MCF 10A (cell line): ENCODE results near the gene CABLES2. TPM values are rescaled to one million over a fixed set of nuclear protein-coding genes. Genes with fewer than 3 reads are reported as not detected.

Experiments used
- BruUV-seq: library from RNA; stranded (reverse); fragments of 400-500 nt; replicated peaks from 2 replicates; lab custom pipeline; 2021; lab: Mats Ljungman, UMichigan
- CTCF ChIA-PET: fragments of 300-600 bp; sonication (Branson Sonifier 250); formaldehyde crosslinking; extraction: SDS; loops from one replicate; lab custom pipeline; 2021; ENCODE audit warnings: antibody characterized with exemption, inconsistent platforms; lab: Yijun Ruan, JAX
- POLR2A ChIA-PET: fragments of 300-600, 350-650 bp; sonication (Branson Sonifier 250); formaldehyde crosslinking; extraction: SDS; loops from one replicate; lab custom pipeline; 2020; ENCODE audit warnings: antibody characterized with exemption, inconsistent platforms; lab: Yijun Ruan, JAX
- DNase-seq: peaks from one replicate; pipeline ENCODE4 v3.0.0-alpha.2; 2018; ENCODE audit not compliant: unreplicated experiment
- H3K27ac Mint-ChIP-seq: one replicate; pipeline ENCODE4 v1.8.0; 2022; ENCODE audit warnings: mild to moderate bottlenecking, low read depth, mixed read lengths; ENCODE audit not compliant: unreplicated experiment
- H3K27me3 Mint-ChIP-seq: one replicate; pipeline ENCODE4 v1.8.0; 2022; ENCODE audit warnings: mixed read lengths; ENCODE audit not compliant: insufficient read depth, unreplicated experiment
- H3K36me3 Mint-ChIP-seq: one replicate; pipeline ENCODE4 v1.8.0; 2022; ENCODE audit warnings: mild to moderate bottlenecking, moderate library complexity, mixed read lengths; ENCODE audit not compliant: insufficient read depth, unreplicated experiment
- H3K4me1 Mint-ChIP-seq: one replicate; pipeline ENCODE4 v1.8.0; 2022; ENCODE audit warnings: mixed read lengths; ENCODE audit not compliant: insufficient read depth, unreplicated experiment
- H3K4me3 Mint-ChIP-seq: one replicate; pipeline ENCODE4 v1.8.0; 2022; ENCODE audit warnings: mild to moderate bottlenecking, moderate library complexity, mixed read lengths; ENCODE audit not compliant: unreplicated experiment
- H3K9me3 Mint-ChIP-seq: one replicate; pipeline ENCODE4 v1.8.0; 2022; ENCODE audit warnings: mixed read lengths; ENCODE audit not compliant: unreplicated experiment
- intact Hi-C: fragments of 100-400 bp; cut with micrococcal nuclease; formaldehyde crosslinking; loops from 2 replicates; pipeline ENCODE4 v1.14.1; 2022
- total RNA-seq: library from RNA; stranded (reverse); gene quantifications from 2 replicates; pipeline ENCODE4 v1.2.3, GENCODE V29; 2022
- TF ChIP-seq, protein P1 (sequence below): fragments of 200-600 bp; IDR thresholded peaks from one replicate; pipeline ENCODE4 v1.8.0; 2022; ENCODE audit warnings: antibody characterized with exemption, mild to moderate bottlenecking; ENCODE audit not compliant: unreplicated experiment

The CABLES2 gene
- total RNA-seq, 1 experiment from 2014 or later: 1.5 TPM

DNA sequence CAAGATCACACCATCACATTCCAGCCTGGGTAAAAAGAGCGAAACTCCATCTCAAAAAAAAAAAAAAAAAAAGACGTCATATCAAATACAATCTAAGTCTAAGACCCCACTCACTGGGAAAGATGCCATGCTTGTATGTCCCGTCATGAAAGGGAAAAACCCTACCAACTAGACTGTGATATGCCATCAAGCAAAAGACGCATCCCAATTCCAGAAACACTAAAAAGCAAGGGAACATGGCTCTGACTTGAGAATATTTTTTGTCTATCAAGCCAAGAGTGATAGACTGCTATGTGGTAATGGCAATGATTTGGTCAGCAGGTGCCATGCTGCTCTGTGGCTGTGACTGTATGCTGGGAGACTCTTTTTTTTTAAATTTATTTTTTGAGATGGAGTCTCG, 63.0 kb downstream of the CABLES2 start:
- H3K9me3 Mint-ChIP-seq: peaks cover 8% of the 10 kb centered on the region
- no peaks in the 10 kb centered on the region for H3K27me3 Mint-ChIP-seq
- BruUV-seq: no TSS peak
- H3K36me3 Mint-ChIP-seq: peaks cover 94% of the 10 kb centered on the region
- TF ChIP-seq, protein P1, sequence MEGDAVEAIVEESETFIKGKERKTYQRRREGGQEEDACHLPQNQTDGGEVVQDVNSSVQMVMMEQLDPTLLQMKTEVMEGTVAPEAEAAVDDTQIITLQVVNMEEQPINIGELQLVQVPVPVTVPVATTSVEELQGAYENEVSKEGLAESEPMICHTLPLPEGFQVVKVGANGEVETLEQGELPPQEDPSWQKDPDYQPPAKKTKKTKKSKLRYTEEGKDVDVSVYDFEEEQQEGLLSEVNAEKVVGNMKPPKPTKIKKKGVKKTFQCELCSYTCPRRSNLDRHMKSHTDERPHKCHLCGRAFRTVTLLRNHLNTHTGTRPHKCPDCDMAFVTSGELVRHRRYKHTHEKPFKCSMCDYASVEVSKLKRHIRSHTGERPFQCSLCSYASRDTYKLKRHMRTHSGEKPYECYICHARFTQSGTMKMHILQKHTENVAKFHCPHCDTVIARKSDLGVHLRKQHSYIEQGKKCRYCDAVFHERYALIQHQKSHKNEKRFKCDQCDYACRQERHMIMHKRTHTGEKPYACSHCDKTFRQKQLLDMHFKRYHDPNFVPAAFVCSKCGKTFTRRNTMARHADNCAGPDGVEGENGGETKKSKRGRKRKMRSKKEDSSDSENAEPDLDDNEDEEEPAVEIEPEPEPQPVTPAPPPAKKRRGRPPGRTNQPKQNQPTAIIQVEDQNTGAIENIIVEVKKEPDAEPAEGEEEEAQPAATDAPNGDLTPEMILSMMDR: no peak
- intact Hi-C loops: no loop called here
- H3K27ac Mint-ChIP-seq: no peak overlapping the region
- DNase-seq: no peak
- ChIA-PET POLR2A (interaction anchor here (0.6 to 3.3 kb wide), 5 partner anchors 11 to 34 kb away, joined by 3 to 13 read pairs (median 5); no protein-coding TSS in a partner anchor), CTCF (interaction anchor here (0.9 to 2.8 kb wide), 5 partner anchors 19 to 42 kb away, joined by 4 to 13 read pairs (median 5); no protein-coding TSS in a partner anchor)
- H3K4me1 Mint-ChIP-seq: no peaks in the 10 kb centered on the region
- no peak overlapping the region for H3K4me3 Mint-ChIP-seq

- peaks cover 94% of the 10 kb centered on the region for H3K36me3 Mint-ChIP-seq
- ChIA-PET CTCF (interaction anchor here (1.0 to 2.8 kb wide), 2 partner anchors 23 to 40 kb away, joined by 4 to 13 read pairs; no protein-coding TSS in a partner anchor), POLR2A (interaction anchor here (1.2 to 3.3 kb wide), 3 partner anchors 18 to 26 kb away, joined by 3 to 13 read pairs (median 5); no protein-coding TSS in a partner anchor)
- no peak overlapping the region for H3K27ac Mint-ChIP-seq
- H3K27me3 Mint-ChIP-seq: no peaks in the 10 kb centered on the region
- no peaks in the 10 kb centered on the region for H3K9me3 Mint-ChIP-seq
- no peak for DNase-seq
- TF ChIP-seq, protein P1: no peak
- intact Hi-C loops: no loop called here
- H3K4me1 Mint-ChIP-seq: no peaks in the 10 kb centered on the region
- H3K4me3 Mint-ChIP-seq: no peak overlapping the region
- BruUV-seq: no TSS peak
Observed at GRCh38 chr20:62342910-62343309, 64.2 kb downstream of the CABLES2 start.

GRCh38 chr20:62339647-62340062, 67.4 kb downstream of the CABLES2 start:
- CTCF ChIA-PET: interaction anchor here (0.6 to 1.1 kb wide), 3 partner anchors 11 to 81 kb away, joined by 3 read pairs; no protein-coding TSS in a partner anchor
- Mint-ChIP-seq H3K36me3 (peaks cover 97% of the 10 kb centered on the region), H3K4me1 (no peaks in the 10 kb centered on the region), H3K4me3 (no peak overlapping the region), H3K9me3 (no peaks in the 10 kb centered on the region), H3K27me3 (no peaks in the 10 kb centered on the region), H3K27ac (no peak overlapping the region)
- no peak for DNase-seq
- no TSS peak for BruUV-seq
- TF ChIP-seq, protein P1: no peak
- intact Hi-C loops: no loop called here
- POLR2A ChIA-PET: interaction anchor here (0.6 to 4.2 kb wide), 15 partner anchors 9 to 48 kb away, joined by 3 to 23 read pairs (median 4); partner anchors contain the start of genes LAMA5 and RPS21

Other genes with a start within 250 kb of the CABLES2 start
- 46.9 and 61.0 TPM in 2 replicates for gene MTG2, start 224.3 kb downstream of the CABLES2 start, total RNA-seq
- not detected in 2 replicates for gene HRH3, start 187.0 kb downstream of the CABLES2 start, total RNA-seq
- 38.8 and 51.9 TPM in 2 replicates for gene OSBPL2, start 168.8 kb downstream of the CABLES2 start, total RNA-seq
- gene ADRM1, start 104.3 kb downstream of the CABLES2 start, total RNA-seq: 98.0 and 127 TPM in 2 replicates
- 266 and 292 TPM in 2 replicates for gene LAMA5, start 40.0 kb downstream of the CABLES2 start, total RNA-seq
- 1,978 and 2,055 TPM in 2 replicates for gene RPS21, start 20.2 kb downstream of the CABLES2 start, total RNA-seq
- gene RBBP8NL, start 20.3 kb upstream of the CABLES2 start, total RNA-seq: not detected in 2 replicates
- not detected in 2 replicates for gene GATA5, start 68.7 kb upstream of the CABLES2 start, total RNA-seq
- 23.8 and 27.0 TPM in 2 replicates for gene SLCO4A1, start 235.2 kb upstream of the CABLES2 start, total RNA-seq